HepG2 (cell line): Measurements from ENCODE around the gene FXYD6. TPM values are rescaled to one million over a fixed set of nuclear protein-coding genes. Genes with fewer than 3 reads are reported as not detected.
A peak's percentile ranks its signal among the peaks of the same experiment; 100 is the strongest.

Experiments
- AGO1 ChIP-seq: fragments of 200-400 bp; formaldehyde crosslinking; IDR thresholded peaks from 2 replicates; pipeline ENCODE4 v1.6.1; 2017; ENCODE audit warnings: mild to moderate bottlenecking, low read depth, low read length, moderate library complexity; ENCODE audit not compliant: poor library complexity, severe bottlenecking
- DNMT1 ChIP-seq: sonication (generic); formaldehyde crosslinking; IDR thresholded peaks from 2 replicates; pipeline ENCODE4 v1.5.1; 2020; ENCODE audit warnings: mild to moderate bottlenecking, missing genetic modification reagents
- EHMT2 ChIP-seq: fragments of 200-600 bp; sonication (generic); IDR thresholded peaks from 2 replicates; pipeline ENCODE4 v1.7.0; 2017; ENCODE audit warnings: antibody characterized with exemption, low read depth, low read length, borderline replicate concordance
- GTF3A ChIP-seq: sonication (generic); formaldehyde crosslinking; conservative IDR thresholded peaks from 2 replicates; pipeline ENCODE4 v1.4.0; 2020; ENCODE audit warnings: mild to moderate bottlenecking, missing genetic modification reagents
- HNRNPUL1 ChIP-seq: fragments of 200-400 bp; formaldehyde crosslinking; IDR thresholded peaks from 2 replicates; pipeline ENCODE4 v1.6.1; 2017; ENCODE audit warnings: low read depth, mild to moderate bottlenecking, low read length, moderate library complexity
- ISL2 ChIP-seq: sonication (generic); formaldehyde crosslinking; IDR thresholded peaks from 2 replicates; pipeline ENCODE4 v1.5.0; 2020; ENCODE audit warnings: missing genetic modification reagents
- PITX1 ChIP-seq: sonication (generic); formaldehyde crosslinking; IDR thresholded peaks from 2 replicates; pipeline ENCODE4 v1.5.1; 2020; ENCODE audit warnings: mild to moderate bottlenecking, missing genetic modification reagents
- SMAD3 ChIP-seq: sonication (generic); formaldehyde crosslinking; IDR thresholded peaks from 2 replicates; pipeline ENCODE4 v1.4.0; 2020; ENCODE audit warnings: missing genetic modification reagents
- SRSF1 ChIP-seq: fragments of 200-400 bp; formaldehyde crosslinking; optimal IDR thresholded peaks from 2 replicates; pipeline ENCODE3; 2017; ENCODE audit warnings: mild to moderate bottlenecking, low read depth, low read length, moderate library complexity
- TCF12 ChIP-seq, 2 experiments: fragments of 450-650 bp in 1 of 2; sonication (generic) in 1 of 2; formaldehyde crosslinking in 1 of 2; IDR thresholded peaks; 2 replicates each; pipeline versions ENCODE4 v1.6.1 to v1.8.0; 2017 to 2022; ENCODE audit warnings: antibody characterized with exemption in 1 of 2, mild to moderate bottlenecking in 1 of 2, missing genetic modification reagents in 1 of 2, moderate library complexity in 1 of 2
- ZFP62 ChIP-seq: sonication (generic); formaldehyde crosslinking; IDR thresholded peaks from 2 replicates; pipeline ENCODE4 v1.4.0; 2020; ENCODE audit warnings: missing genetic modification reagents
- ZNF230 ChIP-seq: sonication (generic); formaldehyde crosslinking; IDR thresholded peaks from 2 replicates; pipeline ENCODE4 v1.4.0; 2020; ENCODE audit warnings: mild to moderate bottlenecking, missing genetic modification reagents
- ZNF274 ChIP-seq: sonication (generic); formaldehyde crosslinking; IDR thresholded peaks from 2 replicates; pipeline ENCODE4 v1.5.1; 2020; ENCODE audit warnings: mild to moderate bottlenecking, missing genetic modification reagents
- ZNF3 ChIP-seq: IDR thresholded peaks from 2 replicates; pipeline ENCODE4 v1.7.0; 2017; ENCODE audit warnings: inconsistent platforms
- ZNF33A ChIP-seq: sonication (generic); formaldehyde crosslinking; IDR thresholded peaks from 2 replicates; pipeline ENCODE4 v1.5.1; 2020; ENCODE audit warnings: missing genetic modification reagents, mild to moderate bottlenecking, moderate library complexity, borderline replicate concordance
- ZNF441 ChIP-seq: sonication (generic); formaldehyde crosslinking; IDR thresholded peaks from 2 replicates; pipeline ENCODE4 v1.7.0; 2021; ENCODE audit warnings: missing genetic modification reagents, borderline replicate concordance
- ZNF501 ChIP-seq: sonication (generic); formaldehyde crosslinking; IDR thresholded peaks from 2 replicates; pipeline ENCODE4 v1.5.1; 2020; ENCODE audit warnings: mild to moderate bottlenecking, moderate library complexity, missing genetic modification reagents
- polyA plus RNA-seq, 8 experiments: library from polyadenylated mRNA; depleted of rRNA in 3 of 8; stranded (reverse) in 7 of 8; unstranded in 1 of 8; fragments of >200 nt; fragmentation: Illumina TruSeq in 4 of 8; extraction: Trizol in 4 of 8; gene quantifications; 2 replicates each; pipeline versions ENCODE4 v1.2.1 to v1.2.3, GENCODE V29; 2011 to 2016; ENCODE audit warnings: low read depth in 4 of 8, missing spikeins in 1 of 8, mixed read lengths in 1 of 8; ENCODE audit not compliant: insufficient read depth in 1 of 8
- total RNA-seq, 5 experiments: library from RNA; depleted of rRNA; stranded (reverse); fragments of >200 nt; fragmentation: Illumina TruSeq; extraction: Trizol; gene quantifications; 2 replicates each; pipeline ENCODE4 v1.2.3, GENCODE V29; 2016; ENCODE audit warnings: low read depth in 1 of 5
- TF ChIP-seq, protein P1 (sequence below): sonication (generic); formaldehyde crosslinking; IDR thresholded peaks from 2 replicates; pipeline ENCODE4 v1.4.0; 2020; ENCODE audit warnings: missing genetic modification reagents
- TF ChIP-seq, protein P2 (sequence below): sonication (generic); formaldehyde crosslinking; IDR thresholded peaks from 2 replicates; pipeline ENCODE4 v1.5.1; 2020; ENCODE audit warnings: mild to moderate bottlenecking, moderate library complexity, missing genetic modification reagents
- TF ChIP-seq, protein P3 (sequence below): sonication (generic); formaldehyde crosslinking; IDR thresholded peaks from 2 replicates; pipeline ENCODE4 v1.5.1; 2020; ENCODE audit warnings: mild to moderate bottlenecking, missing genetic modification reagents, moderate library complexity

The FXYD6 gene
- total and polyA plus RNA-seq, 2 of the 13 experiments (the other 11 are each of a cell fraction or from before 2014, with no cell fraction given) = not detected

DNA sequence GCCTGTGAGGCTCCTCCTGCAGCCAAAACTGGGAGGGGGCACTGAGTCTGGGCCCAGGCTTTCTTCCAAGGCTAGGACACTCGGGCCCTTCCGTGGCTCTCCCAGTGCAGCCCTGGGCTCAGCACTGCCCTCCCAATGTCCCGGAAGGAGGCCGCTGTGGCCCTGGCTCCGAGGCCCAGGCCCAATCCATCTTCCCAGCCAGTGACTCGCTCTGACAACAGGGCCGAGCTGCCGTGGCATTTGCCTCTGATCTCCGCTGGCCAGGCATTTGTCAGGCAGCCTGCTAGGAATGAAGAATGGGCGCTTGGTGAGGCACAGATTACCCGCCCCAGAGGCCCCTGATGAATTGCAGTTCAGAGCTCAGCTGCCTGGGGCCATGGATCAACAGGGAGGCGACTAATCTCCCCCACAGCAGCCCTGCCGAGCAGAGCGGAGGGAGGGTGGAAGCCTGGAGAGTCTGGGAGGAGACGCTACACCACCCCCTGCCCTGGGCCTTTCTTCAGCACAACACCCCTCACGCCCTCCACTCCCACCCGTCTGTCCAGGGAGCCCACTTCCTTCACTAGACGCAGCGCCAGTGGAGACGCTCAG lies 60.2 kb downstream of the FXYD6 start (continued):
- TF ChIP-seq ZNF274 (CRISPR knock-in tag) (no peak), HNRNPUL1 (no peak), TCF12 (IDR thresholded peaks at IDR 0.05) (no peak), TCF12 (CRISPR knock-in tag; IDR thresholded peaks at IDR 0.05) (no peak), SRSF1 (no peak), ZNF501 (CRISPR knock-in tag) (no peak), ZNF3 (no peak), AGO1 (peak; percentile 94), ZNF441 (CRISPR knock-in tag) (no peak; the same call in 1 of the 2 replicates), ZNF33A (CRISPR knock-in tag) (no peak), ZNF230 (CRISPR knock-in tag) (no peak), PITX1 (CRISPR knock-in tag) (peak; percentile 64), GTF3A (CRISPR knock-in tag) (no peak), ISL2 (CRISPR knock-in tag) (0 out of 2 replicates have a peak, but pooled peaks have one; percentile 43), EHMT2 (no peak), SMAD3 (CRISPR knock-in tag) (no peak), DNMT1 (CRISPR knock-in tag) (no peak), ZFP62 (no peak)
- TF ChIP-seq, protein P1, sequence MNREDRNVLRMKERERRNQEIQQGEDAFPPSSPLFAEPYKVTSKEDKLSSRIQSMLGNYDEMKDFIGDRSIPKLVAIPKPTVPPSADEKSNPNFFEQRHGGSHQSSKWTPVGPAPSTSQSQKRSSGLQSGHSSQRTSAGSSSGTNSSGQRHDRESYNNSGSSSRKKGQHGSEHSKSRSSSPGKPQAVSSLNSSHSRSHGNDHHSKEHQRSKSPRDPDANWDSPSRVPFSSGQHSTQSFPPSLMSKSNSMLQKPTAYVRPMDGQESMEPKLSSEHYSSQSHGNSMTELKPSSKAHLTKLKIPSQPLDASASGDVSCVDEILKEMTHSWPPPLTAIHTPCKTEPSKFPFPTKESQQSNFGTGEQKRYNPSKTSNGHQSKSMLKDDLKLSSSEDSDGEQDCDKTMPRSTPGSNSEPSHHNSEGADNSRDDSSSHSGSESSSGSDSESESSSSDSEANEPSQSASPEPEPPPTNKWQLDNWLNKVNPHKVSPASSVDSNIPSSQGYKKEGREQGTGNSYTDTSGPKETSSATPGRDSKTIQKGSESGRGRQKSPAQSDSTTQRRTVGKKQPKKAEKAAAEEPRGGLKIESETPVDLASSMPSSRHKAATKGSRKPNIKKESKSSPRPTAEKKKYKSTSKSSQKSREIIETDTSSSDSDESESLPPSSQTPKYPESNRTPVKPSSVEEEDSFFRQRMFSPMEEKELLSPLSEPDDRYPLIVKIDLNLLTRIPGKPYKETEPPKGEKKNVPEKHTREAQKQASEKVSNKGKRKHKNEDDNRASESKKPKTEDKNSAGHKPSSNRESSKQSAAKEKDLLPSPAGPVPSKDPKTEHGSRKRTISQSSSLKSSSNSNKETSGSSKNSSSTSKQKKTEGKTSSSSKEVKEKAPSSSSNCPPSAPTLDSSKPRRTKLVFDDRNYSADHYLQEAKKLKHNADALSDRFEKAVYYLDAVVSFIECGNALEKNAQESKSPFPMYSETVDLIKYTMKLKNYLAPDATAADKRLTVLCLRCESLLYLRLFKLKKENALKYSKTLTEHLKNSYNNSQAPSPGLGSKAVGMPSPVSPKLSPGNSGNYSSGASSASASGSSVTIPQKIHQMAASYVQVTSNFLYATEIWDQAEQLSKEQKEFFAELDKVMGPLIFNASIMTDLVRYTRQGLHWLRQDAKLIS (CRISPR knock-in tag) = no peak
- TF ChIP-seq, protein P2, sequence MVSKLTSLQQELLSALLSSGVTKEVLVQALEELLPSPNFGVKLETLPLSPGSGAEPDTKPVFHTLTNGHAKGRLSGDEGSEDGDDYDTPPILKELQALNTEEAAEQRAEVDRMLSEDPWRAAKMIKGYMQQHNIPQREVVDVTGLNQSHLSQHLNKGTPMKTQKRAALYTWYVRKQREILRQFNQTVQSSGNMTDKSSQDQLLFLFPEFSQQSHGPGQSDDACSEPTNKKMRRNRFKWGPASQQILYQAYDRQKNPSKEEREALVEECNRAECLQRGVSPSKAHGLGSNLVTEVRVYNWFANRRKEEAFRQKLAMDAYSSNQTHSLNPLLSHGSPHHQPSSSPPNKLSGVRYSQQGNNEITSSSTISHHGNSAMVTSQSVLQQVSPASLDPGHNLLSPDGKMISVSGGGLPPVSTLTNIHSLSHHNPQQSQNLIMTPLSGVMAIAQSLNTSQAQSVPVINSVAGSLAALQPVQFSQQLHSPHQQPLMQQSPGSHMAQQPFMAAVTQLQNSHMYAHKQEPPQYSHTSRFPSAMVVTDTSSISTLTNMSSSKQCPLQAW (CRISPR knock-in tag) = no peak
- TF ChIP-seq, protein P3, sequence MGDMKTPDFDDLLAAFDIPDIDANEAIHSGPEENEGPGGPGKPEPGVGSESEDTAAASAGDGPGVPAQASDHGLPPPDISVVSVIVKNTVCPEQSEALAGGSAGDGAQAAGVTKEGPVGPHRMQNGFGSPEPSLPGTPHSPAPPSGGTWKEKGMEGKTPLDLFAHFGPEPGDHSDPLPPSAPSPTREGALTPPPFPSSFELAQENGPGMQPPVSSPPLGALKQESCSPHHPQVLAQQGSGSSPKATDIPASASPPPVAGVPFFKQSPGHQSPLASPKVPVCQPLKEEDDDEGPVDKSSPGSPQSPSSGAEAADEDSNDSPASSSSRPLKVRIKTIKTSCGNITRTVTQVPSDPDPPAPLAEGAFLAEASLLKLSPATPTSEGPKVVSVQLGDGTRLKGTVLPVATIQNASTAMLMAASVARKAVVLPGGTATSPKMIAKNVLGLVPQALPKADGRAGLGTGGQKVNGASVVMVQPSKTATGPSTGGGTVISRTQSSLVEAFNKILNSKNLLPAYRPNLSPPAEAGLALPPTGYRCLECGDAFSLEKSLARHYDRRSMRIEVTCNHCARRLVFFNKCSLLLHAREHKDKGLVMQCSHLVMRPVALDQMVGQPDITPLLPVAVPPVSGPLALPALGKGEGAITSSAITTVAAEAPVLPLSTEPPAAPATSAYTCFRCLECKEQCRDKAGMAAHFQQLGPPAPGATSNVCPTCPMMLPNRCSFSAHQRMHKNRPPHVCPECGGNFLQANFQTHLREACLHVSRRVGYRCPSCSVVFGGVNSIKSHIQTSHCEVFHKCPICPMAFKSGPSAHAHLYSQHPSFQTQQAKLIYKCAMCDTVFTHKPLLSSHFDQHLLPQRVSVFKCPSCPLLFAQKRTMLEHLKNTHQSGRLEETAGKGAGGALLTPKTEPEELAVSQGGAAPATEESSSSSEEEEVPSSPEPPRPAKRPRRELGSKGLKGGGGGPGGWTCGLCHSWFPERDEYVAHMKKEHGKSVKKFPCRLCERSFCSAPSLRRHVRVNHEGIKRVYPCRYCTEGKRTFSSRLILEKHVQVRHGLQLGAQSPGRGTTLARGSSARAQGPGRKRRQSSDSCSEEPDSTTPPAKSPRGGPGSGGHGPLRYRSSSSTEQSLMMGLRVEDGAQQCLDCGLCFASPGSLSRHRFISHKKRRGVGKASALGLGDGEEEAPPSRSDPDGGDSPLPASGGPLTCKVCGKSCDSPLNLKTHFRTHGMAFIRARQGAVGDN (CRISPR knock-in tag) = peak; percentile 75
